ENCODE results near the gene SMIM31. TPM values are rescaled to one million over a fixed set of nuclear protein-coding genes. Genes with fewer than 3 reads are reported as not detected.
A peak's percentile ranks its signal among the peaks of the same experiment; 100 is the strongest.

SMIM31 gene
- total and polyA plus RNA-seq, 5 donors from 2014 or later: not detected

- Mint-ChIP-seq H3K4me1 (peaks cover 0 to 3% (median 0%) of the 10 kb centered on the region in 4 donors), H3K4me3 (no peak overlapping the region), H3K36me3 (no peaks in the 10 kb centered on the region), H3K27ac (no peak overlapping the region), H3K9me3 (no peaks in the 10 kb centered on the region), H3K27me3 (peaks cover 4% of the 10 kb centered on the region)
- Histone ChIP-seq H3K36me3 (ENCODE audit: control insufficient read depth, insufficient read depth, low read length) (no peaks in the 10 kb centered on the region), H3K4me1 (ENCODE audit: control insufficient read depth, insufficient read depth, low read length, poor library complexity, severe bottlenecking) (no peaks in the 10 kb centered on the region), H3K27me3 (ENCODE audit: control insufficient read depth, insufficient read depth, low read length) (no peaks in the 10 kb centered on the region), H3K4me3 (ENCODE audit: low read depth, low read length) (no peak overlapping the region), H3K27ac (ENCODE audit: insufficient read depth, low read length, poor library complexity, severe bottlenecking) (no peak overlapping the region), H3K9me3 (ENCODE audit: control insufficient read depth in 2 of 2, low read length in 2 of 2) (no peaks in the 10 kb centered on the region)
- no peak for ATAC-seq (ENCODE audit: low read depth in 2 of 2)
- DNase-seq: no peak
Measured at GRCh38 chr4:164734484-164734883, 19.4 kb upstream of the SMIM31 start.

GRCh38 chr4:164748375-164748774 is 5.6 kb upstream of the SMIM31 start:
- H3K9me3 Mint-ChIP-seq: peaks cover 0 to 9% (median 3%) of the 10 kb centered on the region in 7 donors
- peak in 1 of 3 donors; percentile 5 for DNase-seq

GRCh38 chr4:164755432-164755831 is 1.5 kb downstream of the SMIM31 start:
- H3K27ac Mint-ChIP-seq: no peak overlapping the region
- ATAC-seq (ENCODE audit: low read depth in 2 of 2) (no peak), DNase-seq (no peak)
- Histone ChIP-seq H3K4me3 (ENCODE audit: low read depth, low read length) (no peak overlapping the region), H3K27me3 (ENCODE audit: control insufficient read depth, insufficient read depth, low read length) (no peaks in the 10 kb centered on the region), H3K36me3 (ENCODE audit: control insufficient read depth, insufficient read depth, low read length) (no peaks in the 10 kb centered on the region), H3K4me1 (ENCODE audit: control insufficient read depth, insufficient read depth, low read length, poor library complexity, severe bottlenecking) (no peaks in the 10 kb centered on the region), H3K9me3 (ENCODE audit: control insufficient read depth in 2 of 2, low read length in 2 of 2) (peaks cover 0 to 3% of the 10 kb centered on the region in 2 experiments), H3K27ac (ENCODE audit: insufficient read depth, low read length, poor library complexity, severe bottlenecking) (no peak overlapping the region)
- no peak overlapping the region for H3K4me3 Mint-ChIP-seq
- H3K27me3 Mint-ChIP-seq: no peaks in the 10 kb centered on the region
- H3K4me1 Mint-ChIP-seq: no peaks in the 10 kb centered on the region
- H3K9me3 Mint-ChIP-seq: peaks cover 0 to 9% (median 3%) of the 10 kb centered on the region in 7 donors
- no peaks in the 10 kb centered on the region for H3K36me3 Mint-ChIP-seq

More at GRCh38 chr4:164748375-164748774, 5.6 kb upstream of the SMIM31 start:
- Mint-ChIP-seq H3K36me3 (no peaks in the 10 kb centered on the region), H3K27ac (no peak overlapping the region), H3K4me1 (no peaks in the 10 kb centered on the region), H3K27me3 (no peaks in the 10 kb centered on the region), H3K4me3 (no peak overlapping the region)
- H3K4me3 ChIP-seq (ENCODE audit: low read depth, low read length): no peak overlapping the region
- H3K27ac ChIP-seq (ENCODE audit: insufficient read depth, low read length, poor library complexity, severe bottlenecking): no peak overlapping the region
- no peaks in the 10 kb centered on the region for H3K4me1 ChIP-seq (ENCODE audit: control insufficient read depth, insufficient read depth, low read length, poor library complexity, severe bottlenecking)
- no peaks in the 10 kb centered on the region for H3K27me3 ChIP-seq (ENCODE audit: control insufficient read depth, insufficient read depth, low read length)
- H3K9me3 ChIP-seq (ENCODE audit: control insufficient read depth in 2 of 2, low read length in 2 of 2): peaks cover 0 to 3% of the 10 kb centered on the region in 2 experiments
- no peak for ATAC-seq (ENCODE audit: low read depth in 2 of 2)
- H3K36me3 ChIP-seq (ENCODE audit: control insufficient read depth, insufficient read depth, low read length): no peaks in the 10 kb centered on the region

- DNase-seq (no peak), ATAC-seq (ENCODE audit: low read depth in 2 of 2) (no peak)
- H3K9me3 ChIP-seq (ENCODE audit: control insufficient read depth in 2 of 2, low read length in 2 of 2): peaks cover 0 to 3% of the 10 kb centered on the region in 2 experiments
- no peaks in the 10 kb centered on the region for H3K36me3 ChIP-seq (ENCODE audit: control insufficient read depth, insufficient read depth, low read length)
- H3K4me1 ChIP-seq (ENCODE audit: control insufficient read depth, insufficient read depth, low read length, poor library complexity, severe bottlenecking): no peaks in the 10 kb centered on the region
- H3K27me3 ChIP-seq (ENCODE audit: control insufficient read depth, insufficient read depth, low read length): no peaks in the 10 kb centered on the region
- Mint-ChIP-seq H3K9me3 (peaks cover 0 to 9% (median 3%) of the 10 kb centered on the region in 7 donors), H3K27me3 (no peaks in the 10 kb centered on the region), H3K27ac (no peak overlapping the region), H3K4me3 (no peak overlapping the region), H3K4me1 (no peaks in the 10 kb centered on the region), H3K36me3 (no peaks in the 10 kb centered on the region)
- H3K27ac ChIP-seq (ENCODE audit: insufficient read depth, low read length, poor library complexity, severe bottlenecking): no peak overlapping the region
- H3K4me3 ChIP-seq (ENCODE audit: low read depth, low read length): no peak overlapping the region
Measured at GRCh38 chr4:164756686-164757085, 2.8 kb downstream of the SMIM31 start.

- Mint-ChIP-seq H3K4me3 (no peak overlapping the region), H3K9me3 (peaks cover 0 to 3% (median 0%) of the 10 kb centered on the region in 7 donors), H3K27me3 (no peaks in the 10 kb centered on the region), H3K27ac (no peak overlapping the region), H3K36me3 (no peaks in the 10 kb centered on the region), H3K4me1 (no peaks in the 10 kb centered on the region)
- H3K4me3 ChIP-seq (ENCODE audit: low read depth, low read length): no peak overlapping the region
- H3K27ac ChIP-seq (ENCODE audit: insufficient read depth, low read length, poor library complexity, severe bottlenecking): no peak overlapping the region
- no peaks in the 10 kb centered on the region for H3K36me3 ChIP-seq (ENCODE audit: control insufficient read depth, insufficient read depth, low read length)
- DNase-seq (no peak), ATAC-seq (ENCODE audit: low read depth in 2 of 2) (no peak)
- H3K4me1 ChIP-seq (ENCODE audit: control insufficient read depth, insufficient read depth, low read length, poor library complexity, severe bottlenecking): no peaks in the 10 kb centered on the region
- H3K27me3 ChIP-seq (ENCODE audit: control insufficient read depth, insufficient read depth, low read length): no peaks in the 10 kb centered on the region
- no peaks in the 10 kb centered on the region for H3K9me3 ChIP-seq (ENCODE audit: control insufficient read depth in 2 of 2, low read length in 2 of 2)
Measured at GRCh38 chr4:164761241-164761640, 7.3 kb downstream of the SMIM31 start.

GRCh38 chr4:164761746-164762275 is 7.9 kb downstream of the SMIM31 start:
- DNase-seq (no peak), ATAC-seq (ENCODE audit: low read depth in 2 of 2) (no peak)
- H3K4me1 ChIP-seq (ENCODE audit: control insufficient read depth, insufficient read depth, low read length, poor library complexity, severe bottlenecking): no peaks in the 10 kb centered on the region
- H3K27ac ChIP-seq (ENCODE audit: insufficient read depth, low read length, poor library complexity, severe bottlenecking): no peak overlapping the region
- H3K4me3 Mint-ChIP-seq: no peak overlapping the region
- no peaks in the 10 kb centered on the region for H3K36me3 Mint-ChIP-seq
- H3K36me3 ChIP-seq (ENCODE audit: control insufficient read depth, insufficient read depth, low read length): no peaks in the 10 kb centered on the region
- H3K9me3 Mint-ChIP-seq: no peaks in the 10 kb centered on the region
- no peaks in the 10 kb centered on the region for H3K27me3 Mint-ChIP-seq
- no peak overlapping the region for H3K27ac Mint-ChIP-seq
- H3K27me3 ChIP-seq (ENCODE audit: control insufficient read depth, insufficient read depth, low read length): no peaks in the 10 kb centered on the region
- H3K9me3 ChIP-seq (ENCODE audit: control insufficient read depth in 2 of 2, low read length in 2 of 2): no peaks in the 10 kb centered on the region
- H3K4me3 ChIP-seq (ENCODE audit: low read depth, low read length): no peak overlapping the region
- no peaks in the 10 kb centered on the region for H3K4me1 Mint-ChIP-seq

GRCh38 chr4:164765096-164765495 is 11.2 kb downstream of the SMIM31 start:
- Mint-ChIP-seq H3K4me1 (no peaks in the 10 kb centered on the region), H3K4me3 (no peak overlapping the region), H3K27me3 (no peaks in the 10 kb centered on the region), H3K9me3 (peaks cover 0 to 4% (median 0%) of the 10 kb centered on the region in 7 donors), H3K27ac (no peak overlapping the region), H3K36me3 (no peaks in the 10 kb centered on the region)
- Histone ChIP-seq H3K4me3 (ENCODE audit: low read depth, low read length) (no peak overlapping the region), H3K27me3 (ENCODE audit: control insufficient read depth, insufficient read depth, low read length) (peaks cover 3% of the 10 kb centered on the region), H3K4me1 (ENCODE audit: control insufficient read depth, insufficient read depth, low read length, poor library complexity, severe bottlenecking) (no peaks in the 10 kb centered on the region), H3K9me3 (ENCODE audit: control insufficient read depth in 2 of 2, low read length in 2 of 2) (no peaks in the 10 kb centered on the region), H3K27ac (ENCODE audit: insufficient read depth, low read length, poor library complexity, severe bottlenecking) (no peak overlapping the region), H3K36me3 (ENCODE audit: control insufficient read depth, insufficient read depth, low read length) (no peaks in the 10 kb centered on the region)
- DNase-seq (no peak), ATAC-seq (ENCODE audit: low read depth in 2 of 2) (no peak)

- Mint-ChIP-seq H3K36me3 (no peaks in the 10 kb centered on the region), H3K4me1 (no peaks in the 10 kb centered on the region), H3K4me3 (no peak overlapping the region), H3K27ac (no peak overlapping the region), H3K9me3 (peaks cover 0 to 4% (median 0%) of the 10 kb centered on the region in 7 donors), H3K27me3 (no peaks in the 10 kb centered on the region)
- H3K9me3 ChIP-seq (ENCODE audit: control insufficient read depth in 2 of 2, low read length in 2 of 2): no peaks in the 10 kb centered on the region
- no peak for DNase-seq
- peaks cover 3% of the 10 kb centered on the region for H3K27me3 ChIP-seq (ENCODE audit: control insufficient read depth, insufficient read depth, low read length)
- no peaks in the 10 kb centered on the region for H3K4me1 ChIP-seq (ENCODE audit: control insufficient read depth, insufficient read depth, low read length, poor library complexity, severe bottlenecking)
- ATAC-seq (ENCODE audit: low read depth in 2 of 2): no peak
- no peak overlapping the region for H3K27ac ChIP-seq (ENCODE audit: insufficient read depth, low read length, poor library complexity, severe bottlenecking)
- no peaks in the 10 kb centered on the region for H3K36me3 ChIP-seq (ENCODE audit: control insufficient read depth, insufficient read depth, low read length)
- no peak overlapping the region for H3K4me3 ChIP-seq (ENCODE audit: low read depth, low read length)
Measured at GRCh38 chr4:164765833-164766232, 11.9 kb downstream of the SMIM31 start.
